Measurements from ENCODE around the gene MYH11.

- TF ChIP-seq, protein P1, sequence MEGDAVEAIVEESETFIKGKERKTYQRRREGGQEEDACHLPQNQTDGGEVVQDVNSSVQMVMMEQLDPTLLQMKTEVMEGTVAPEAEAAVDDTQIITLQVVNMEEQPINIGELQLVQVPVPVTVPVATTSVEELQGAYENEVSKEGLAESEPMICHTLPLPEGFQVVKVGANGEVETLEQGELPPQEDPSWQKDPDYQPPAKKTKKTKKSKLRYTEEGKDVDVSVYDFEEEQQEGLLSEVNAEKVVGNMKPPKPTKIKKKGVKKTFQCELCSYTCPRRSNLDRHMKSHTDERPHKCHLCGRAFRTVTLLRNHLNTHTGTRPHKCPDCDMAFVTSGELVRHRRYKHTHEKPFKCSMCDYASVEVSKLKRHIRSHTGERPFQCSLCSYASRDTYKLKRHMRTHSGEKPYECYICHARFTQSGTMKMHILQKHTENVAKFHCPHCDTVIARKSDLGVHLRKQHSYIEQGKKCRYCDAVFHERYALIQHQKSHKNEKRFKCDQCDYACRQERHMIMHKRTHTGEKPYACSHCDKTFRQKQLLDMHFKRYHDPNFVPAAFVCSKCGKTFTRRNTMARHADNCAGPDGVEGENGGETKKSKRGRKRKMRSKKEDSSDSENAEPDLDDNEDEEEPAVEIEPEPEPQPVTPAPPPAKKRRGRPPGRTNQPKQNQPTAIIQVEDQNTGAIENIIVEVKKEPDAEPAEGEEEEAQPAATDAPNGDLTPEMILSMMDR (conservative IDR thresholded peaks at IDR 0.05; ENCODE audit: low read length) = no peak
- no peak for TF ChIP-seq EZH2phosphoT487 (IDR thresholded peaks at IDR 0.05; ENCODE audit: borderline replicate concordance)
Observed at GRCh38 chr16:15770512-15770911, 86.3 kb downstream of the MYH11 start.

All from Loucy (cell line).